ENCODE measurements around the gene PROSER3.

- TF ChIP-seq TAF1 (IDR thresholded peaks at IDR 0.05; ENCODE audit: low read depth) (peak; percentile 25), POLR2AphosphoS5 (IDR thresholded peaks at IDR 0.05) (peak; percentile 80), CTCF (IDR thresholded peaks at IDR 0.05; ENCODE audit: poor library complexity, severe bottlenecking) (no peak), SMC3 (conservative IDR thresholded peaks at IDR 0.05; ENCODE audit: poor library complexity) (no peak), RAD21 (conservative IDR thresholded peaks at IDR 0.05) (no peak)
These were observed 9.6 kb upstream of the PROSER3 start, which contains the start of gene LIN37 for GRCh38 chr19:35748106-35749020.
